ENCODE results near the gene IL1RAPL2. TPM values are rescaled to one million over a fixed set of nuclear protein-coding genes. Genes with fewer than 3 reads are reported as not detected.
"Not testable (repeated sequence)": the region's sequence is repeated elsewhere in the genome, so short reads cannot be mapped to it uniquely, and the experiment has no call there.

IL1RAPL2 gene
- total RNA-seq: not detected in 2 replicates

DNA sequence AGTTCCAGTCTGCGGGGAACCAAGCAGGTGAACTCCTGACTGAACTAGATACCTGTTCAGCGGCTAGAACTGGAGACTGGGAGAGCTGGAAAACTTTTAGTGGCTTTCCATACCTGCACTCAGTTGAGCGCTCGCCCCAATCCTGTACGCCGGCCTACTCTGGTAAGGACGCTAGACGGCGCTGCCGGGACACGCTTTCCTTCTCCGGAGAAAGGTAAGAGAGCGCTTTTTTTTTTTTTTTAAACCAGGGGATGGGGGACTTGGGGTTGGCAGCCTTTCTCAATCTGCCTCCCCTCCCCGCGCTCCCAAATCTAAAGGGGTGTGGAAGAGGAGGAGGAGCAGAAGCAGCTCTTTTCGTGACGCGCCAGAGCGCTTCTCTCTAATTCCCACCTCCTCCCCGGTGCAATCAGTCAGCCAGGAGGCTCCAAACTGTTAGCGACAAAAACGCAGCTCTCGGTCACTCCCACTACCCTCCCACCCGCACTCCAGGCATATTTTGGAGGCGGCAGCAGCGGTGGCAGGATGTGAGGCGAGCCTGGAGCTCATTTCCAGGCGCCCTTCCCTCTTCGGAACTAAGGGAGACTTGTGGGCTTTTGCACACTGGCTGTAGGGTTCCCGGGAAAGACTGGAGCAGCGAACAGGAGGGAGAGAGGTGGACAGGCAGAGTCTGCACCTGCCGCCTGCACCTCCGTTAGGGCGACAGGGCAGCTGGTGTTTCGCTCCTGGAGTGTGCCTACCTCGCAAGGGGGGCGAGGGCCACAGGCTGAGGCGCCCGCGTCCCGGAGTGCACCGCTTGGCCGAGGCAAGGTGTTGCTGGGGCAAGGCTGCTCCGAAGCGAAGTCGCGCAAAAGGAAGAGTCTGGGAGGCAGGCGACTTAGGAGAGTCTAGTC, at the start of gene IL1RAPL2:
IL1RAPL2 (plus strand) TSS at position 409 of the 890 bp plus-strand sequence.
- DNase-seq: peak; percentile 24

DNA sequence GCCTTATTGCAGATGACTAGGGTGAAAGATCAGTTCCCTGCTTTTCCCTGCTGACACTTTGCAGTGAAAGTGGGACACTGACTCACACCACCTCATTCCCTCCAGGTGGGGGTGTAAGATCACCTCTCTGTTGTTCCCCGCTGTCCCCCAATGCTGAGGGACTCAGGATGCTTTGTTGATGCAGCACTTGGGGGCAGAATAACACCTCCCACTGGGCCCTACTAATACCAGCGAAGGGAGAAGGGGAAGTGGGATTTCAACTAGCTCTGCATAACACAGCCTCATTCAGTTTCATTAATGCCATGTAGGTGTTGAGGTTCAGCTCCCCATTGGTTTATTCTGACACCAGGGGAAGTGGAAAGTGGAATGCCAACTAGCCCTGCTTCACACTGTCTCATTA, 43.6 kb upstream of the IL1RAPL2 start:
- DNase-seq: no peak

DNA sequence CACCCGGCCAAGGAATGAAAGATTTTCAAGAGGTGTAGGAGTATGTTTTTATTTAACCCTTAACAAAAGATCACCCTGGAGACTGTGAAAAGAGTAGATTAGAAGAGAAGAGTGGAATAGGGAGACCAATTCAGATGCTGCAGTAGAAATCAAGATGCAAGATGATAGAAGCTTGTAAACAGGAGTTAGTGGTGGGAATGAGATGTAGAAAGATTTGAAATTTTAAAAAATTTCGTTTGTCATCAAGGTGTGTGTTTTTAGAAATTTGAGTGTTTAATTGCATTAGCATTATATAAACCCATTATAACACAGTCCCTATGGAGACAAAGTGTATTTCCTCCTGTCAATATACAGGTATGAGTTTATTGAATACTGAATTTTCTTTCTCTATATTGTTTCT, 42.1 kb upstream of the IL1RAPL2 start:
- no peak for DNase-seq

DNA sequence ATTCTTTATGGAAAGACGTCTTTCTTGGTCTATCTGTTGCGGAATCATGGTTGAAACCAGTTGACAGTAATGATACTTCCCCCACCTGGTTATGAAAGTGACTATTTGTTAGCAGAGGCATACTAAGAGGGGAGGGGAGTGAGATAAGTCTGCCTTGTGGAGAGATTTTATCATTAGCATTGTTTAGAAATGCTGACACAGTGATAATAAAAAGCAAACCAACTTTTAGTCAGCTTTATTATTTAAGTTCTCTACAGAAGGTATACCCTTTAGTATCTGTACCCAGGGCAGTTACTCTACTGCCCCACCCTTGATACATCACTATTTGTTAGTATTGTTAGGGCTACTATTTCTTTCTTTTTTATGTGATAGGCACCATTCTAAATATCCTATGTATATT, 26.9 kb upstream of the IL1RAPL2 start:
- no peak for DNase-seq

DNA sequence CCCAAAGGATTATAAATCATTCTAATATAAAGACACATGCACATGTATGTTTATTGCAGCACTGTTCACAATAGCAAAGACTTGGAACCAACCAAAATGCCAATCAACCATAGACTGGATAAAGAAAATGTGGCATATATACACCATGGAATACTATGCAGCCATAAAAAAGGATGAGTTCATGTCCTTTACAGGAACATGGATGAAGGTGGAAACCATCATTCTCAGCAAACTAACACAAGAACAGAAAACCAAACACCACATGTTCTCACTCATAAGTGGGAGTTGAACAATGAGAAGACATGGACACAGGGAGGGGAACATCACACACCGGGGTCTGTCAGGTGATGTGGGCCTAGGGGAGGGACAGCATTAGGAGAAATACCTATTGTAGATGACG, 23.6 kb upstream of the IL1RAPL2 start:
- DNase-seq: not testable (repeated sequence)

DNA sequence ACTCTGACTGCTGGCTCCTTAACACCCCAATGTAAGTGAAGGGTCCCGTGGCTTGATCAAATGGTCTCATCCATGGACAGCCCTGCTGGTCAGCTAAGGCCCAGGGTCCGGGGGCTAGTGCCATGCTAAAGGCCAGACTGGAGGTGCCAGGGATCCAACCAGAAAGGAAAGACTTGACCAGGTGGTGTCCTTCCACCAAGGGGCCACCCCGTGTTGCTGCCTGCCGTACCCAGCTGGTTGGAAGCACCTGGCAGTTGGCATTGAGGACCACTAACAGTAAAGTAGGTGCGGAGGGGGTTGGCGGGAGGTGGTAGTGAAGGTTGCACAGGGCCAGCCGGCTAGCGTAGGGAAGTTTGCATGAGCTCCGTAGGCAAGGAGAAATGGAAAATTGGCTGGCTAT, 1.7 kb upstream of the IL1RAPL2 start:
- no peak for DNase-seq

DNA sequence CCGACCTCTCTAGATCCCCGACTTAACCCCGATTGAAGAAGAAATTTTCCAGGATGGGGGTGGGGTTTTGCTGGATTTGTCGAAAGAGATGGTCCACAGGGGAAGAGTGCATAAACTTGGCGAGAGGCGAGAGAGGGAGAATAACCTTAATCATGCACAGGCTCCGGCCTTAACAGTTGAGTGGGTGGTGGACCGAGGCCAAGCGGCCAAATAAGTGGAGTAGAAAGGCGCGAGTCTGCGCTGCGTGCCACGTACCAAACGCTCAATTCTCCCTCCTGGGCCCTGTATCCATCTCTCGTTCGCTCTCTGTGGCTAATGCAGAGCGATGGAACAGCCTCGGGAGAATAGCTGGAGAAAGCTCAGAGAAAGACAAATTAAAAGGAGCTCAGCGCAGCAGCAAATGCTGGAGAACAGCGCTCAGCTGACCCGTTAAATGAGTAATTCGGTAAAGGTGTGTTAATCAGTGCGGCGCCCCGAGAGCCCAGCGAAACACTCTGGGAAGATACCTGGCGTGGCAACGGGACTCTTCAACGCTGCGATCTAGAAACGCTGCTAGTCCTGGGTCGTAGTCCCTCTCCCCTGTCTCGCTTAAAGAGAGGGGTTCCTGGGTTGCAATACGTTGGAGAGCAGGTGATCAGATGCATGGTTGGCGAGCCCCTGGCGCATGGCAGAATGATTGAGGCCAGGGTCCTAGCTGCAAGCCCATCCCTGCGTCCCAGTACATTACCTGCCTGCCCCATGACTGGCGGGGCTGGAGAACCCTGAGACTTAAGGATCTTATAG, 887 bp upstream of the IL1RAPL2 start:
- no peak for DNase-seq

DNA sequence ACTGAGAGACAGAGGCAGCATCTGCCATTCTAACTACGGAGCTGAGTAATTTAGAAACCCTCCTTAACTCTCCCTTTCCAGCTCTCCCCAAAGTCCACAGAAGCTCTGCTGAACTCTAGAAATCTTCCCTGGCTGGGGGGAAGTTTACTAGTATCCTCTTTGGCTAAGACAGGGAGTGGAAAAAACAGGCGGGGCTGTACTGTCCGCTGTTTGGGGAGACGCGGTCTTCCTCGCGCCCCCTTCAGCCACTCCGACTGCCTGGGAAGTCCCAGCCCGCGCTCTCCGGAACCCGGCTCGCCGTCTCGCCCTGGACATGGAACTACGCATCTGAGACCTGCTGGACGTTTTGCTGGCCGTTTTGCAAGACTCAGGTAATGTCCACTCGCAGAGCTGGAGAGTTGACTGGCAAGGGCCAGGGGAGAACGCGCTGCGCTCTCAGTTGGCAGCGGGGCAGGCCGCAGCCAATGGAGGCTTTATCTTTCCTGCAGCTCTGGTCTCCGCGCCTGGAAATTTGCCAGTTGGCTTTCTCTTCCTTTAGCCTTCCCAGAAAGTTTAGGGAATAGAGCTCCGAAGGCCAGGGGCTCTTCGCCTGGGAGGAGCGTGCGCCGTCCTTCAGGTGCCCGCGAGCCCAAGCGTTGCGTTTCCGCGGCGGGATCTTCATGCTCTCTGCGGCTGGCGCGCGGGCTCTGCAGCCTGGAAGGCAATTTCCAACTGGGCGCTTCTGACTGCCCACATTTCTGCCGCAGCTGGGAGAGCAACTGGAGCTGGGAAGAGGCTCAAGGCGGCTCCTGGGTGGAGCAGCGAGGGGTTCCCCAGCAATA, 892 bp downstream of the IL1RAPL2 start:
- no peak for DNase-seq

DNA sequence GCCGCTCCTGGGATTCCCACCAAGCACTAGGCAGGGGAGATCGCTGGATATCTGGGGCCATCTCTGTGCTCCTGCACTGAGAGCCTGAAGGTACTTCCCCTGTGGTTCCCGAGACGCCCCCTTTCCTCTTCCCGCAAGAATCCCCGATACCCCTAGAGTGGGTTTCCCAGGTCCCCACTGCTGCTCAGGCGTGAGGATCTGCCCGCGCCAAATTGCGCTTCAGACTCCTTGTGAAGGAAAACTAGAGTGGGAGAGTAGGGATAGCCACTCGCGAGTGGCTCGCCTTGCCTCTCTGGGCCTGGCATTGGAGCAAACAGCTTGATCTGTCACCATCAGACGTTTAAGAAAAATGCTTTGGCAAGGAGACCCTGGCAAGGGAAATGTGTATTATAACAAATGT, 1.5 kb downstream of the IL1RAPL2 start:
- no peak for DNase-seq

DNA sequence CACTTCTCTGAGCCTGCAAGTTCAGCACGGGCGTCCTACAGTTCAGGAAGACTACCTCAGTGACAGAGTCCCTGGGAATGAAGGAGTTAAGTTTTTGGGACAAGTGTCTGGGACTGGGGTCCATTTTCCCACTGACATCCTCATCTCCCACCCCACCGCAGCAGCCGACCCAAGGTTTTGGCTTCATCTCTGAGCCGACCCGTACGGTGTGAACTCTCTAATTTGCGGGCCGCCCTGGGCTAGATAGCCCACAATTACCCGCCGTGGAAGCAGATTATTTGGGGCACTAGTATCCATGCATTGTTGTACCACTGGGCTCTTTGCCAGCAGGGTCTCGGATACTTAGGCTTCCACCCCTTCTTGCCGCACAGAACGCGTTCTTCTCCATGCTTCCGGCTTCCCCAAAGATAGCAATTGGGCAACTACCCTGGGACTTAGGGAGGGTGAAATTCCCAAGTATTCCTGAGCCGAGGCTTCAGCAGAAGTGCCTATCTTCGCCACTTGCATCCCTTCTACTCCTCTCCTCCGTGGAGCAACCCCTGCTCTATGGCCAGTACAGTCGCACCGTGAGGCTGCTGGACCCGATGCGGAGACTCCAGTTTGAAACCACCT, 2.4 kb downstream of the IL1RAPL2 start:
- no peak for DNase-seq

DNA sequence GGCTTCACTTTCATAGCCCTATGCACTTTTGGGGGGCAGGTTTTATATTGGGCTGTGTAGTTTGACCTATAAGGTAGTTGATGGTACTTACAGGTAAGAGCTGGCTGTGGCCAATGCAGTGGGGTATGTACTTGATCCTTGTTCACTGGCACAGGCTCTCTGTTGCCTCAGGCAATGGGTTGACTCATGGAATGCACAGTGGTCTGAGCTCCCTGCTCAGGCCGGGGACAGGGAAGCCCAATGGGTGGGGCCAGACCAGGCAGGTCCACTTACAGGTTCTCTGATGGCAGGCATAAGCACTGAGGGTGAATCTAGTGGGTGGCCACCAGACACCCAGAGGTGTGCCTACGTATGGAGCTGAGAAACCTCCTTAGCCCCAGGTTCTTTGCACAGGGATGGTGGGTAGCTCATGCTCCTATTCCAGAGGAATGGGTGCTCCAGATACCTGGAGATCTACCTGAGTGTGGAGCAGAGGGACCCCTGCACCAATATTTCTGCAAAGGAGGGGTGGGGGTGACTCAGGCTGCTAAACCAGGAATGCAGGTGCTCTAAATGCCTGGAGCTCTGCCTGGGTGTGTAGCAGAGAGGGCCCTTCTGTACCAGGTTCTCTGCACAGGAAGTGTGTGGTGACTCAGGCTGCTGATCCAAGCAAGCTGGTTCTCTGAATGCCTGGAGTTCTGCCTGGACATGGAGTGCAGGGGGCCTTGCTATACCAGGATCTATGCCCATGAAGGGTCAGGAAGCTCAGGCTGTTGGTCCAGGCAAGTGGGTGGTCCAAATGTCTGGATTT, 52.3 kb downstream of the IL1RAPL2 start:
- DNase-seq: no peak

DNA sequence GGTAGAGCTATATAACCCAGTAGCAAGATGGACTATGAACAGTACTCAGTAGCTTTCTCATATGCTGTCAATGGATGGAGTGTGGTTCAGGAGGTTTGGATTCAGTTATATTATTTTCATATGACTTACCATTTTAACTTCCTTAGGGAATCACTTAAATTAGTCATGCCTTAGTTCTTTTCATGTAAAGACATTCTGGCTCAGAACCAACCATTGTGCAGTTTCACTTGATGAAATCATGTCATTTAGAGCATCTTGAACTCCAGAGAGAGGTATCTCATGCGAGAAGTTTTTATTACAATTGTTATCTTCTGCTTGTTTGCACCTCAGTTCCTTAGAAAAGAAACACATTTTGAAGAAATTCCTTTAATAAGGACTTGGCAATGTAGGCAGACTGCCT, 55.8 kb downstream of the IL1RAPL2 start:
- no peak for DNase-seq

DNA sequence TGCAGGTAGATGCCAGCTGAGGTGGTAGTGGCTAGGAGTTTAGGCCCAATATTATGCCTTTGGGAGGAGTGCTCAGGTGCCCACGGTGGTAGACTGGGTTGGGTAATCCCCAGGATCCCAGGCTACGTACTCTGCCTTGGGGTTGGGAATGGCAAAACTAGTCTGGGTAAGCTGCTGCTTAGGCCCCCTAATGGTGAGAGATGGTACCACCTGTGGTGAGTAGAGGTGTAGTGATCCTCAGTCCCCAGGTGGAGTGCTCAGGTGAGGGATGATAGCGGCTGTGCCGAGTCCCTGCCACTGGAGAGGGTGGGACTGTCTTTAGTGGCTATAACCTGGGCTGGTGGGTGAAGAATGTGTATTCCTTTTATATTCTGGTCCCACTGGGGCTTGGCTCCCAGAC, 75.2 kb downstream of the IL1RAPL2 start:
- DNase-seq: no peak

DNA sequence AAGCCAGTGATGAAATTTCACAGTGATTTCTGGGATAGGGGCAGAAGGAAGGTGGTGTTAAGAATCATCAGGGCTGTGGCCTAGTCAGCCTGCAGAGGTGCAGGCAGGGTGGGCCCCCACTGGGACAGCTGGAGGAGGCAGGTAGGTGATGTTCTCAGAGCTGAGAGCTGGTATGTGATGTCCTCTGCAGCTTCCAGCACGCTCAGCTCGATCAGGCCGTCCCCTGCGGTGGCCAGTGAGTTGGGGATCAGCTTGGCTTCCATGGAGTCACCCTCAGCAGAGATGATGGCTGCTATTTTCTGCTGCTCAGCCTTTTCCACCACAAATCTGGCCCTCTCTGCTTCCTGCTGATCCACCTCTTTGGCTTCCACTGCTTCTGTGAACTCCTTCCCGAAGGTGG, 81.1 kb downstream of the IL1RAPL2 start:
- no peak for DNase-seq

DNA sequence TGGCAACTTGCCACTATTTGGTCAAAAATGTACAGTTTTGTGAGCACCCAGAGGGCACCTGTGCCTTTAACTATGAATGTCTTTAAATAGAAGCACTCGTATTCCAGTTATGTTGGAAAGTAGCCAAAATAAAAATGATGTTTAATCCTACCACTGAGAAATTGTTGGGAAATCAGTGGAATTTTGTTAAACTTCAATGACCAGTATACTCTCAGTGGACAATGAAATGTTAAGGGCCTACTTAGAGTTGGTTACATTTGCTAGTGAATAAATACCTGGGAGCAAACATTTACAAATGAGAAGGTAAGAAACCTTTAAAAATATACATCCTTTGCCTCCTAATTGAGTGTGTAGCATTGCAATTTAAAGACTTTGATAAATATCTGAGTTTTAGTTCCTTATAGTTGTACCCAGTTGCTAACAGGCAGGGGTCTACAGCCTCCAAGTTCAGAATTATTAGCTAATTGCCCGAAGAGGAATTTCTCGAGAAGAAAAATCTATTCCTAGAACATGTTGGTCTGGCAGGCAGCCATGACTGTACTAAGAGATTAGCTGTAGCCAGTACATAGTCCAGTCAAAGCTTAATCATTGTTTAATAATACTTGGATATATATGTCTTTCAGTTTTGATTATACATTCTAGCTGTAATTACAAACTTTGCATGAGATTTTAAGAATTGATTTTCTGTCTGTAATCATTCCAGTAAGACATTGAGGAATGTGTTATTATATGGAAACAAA, 93.2 kb downstream of the IL1RAPL2 start:
- no peak for DNase-seq

DNA sequence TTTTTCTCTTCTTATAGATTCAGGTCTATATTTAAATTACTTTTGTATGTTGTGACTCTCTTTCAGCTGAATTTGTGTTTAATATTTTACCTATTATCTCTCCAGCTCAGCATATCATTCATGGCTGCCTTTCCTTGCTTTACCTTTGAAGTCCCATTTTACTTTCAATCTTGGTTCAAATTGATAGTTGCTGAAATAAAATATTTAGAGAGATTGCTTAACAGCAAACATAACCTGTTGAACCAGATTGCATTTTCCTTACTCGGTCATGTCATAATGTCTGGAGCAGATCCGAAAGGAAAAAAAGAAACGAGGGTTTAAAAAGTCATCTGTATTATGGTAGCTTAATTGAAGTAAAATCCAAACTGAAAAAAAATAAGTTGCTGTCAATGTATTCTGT, 94.1 kb downstream of the IL1RAPL2 start:
- no peak for DNase-seq

DNA sequence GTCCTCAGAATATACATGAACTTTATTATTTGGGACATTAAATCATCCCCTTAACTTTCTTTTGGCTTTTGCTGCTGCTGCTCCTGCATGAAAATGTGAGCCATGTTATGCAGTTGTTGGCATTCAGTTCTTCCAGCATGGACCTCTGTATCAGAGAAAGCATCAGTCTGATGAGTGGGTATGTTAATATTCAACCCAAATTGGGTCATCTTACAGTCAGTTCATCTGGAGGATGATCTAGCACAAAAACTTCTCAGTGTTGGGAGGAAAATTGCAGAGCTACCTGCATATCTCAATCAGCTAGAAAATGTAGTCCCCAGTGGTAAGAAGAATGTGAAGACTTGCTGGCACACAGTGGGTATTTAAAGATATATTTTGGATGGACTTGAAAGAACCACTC, 96.7 kb downstream of the IL1RAPL2 start:
- DNase-seq: no peak

DNA sequence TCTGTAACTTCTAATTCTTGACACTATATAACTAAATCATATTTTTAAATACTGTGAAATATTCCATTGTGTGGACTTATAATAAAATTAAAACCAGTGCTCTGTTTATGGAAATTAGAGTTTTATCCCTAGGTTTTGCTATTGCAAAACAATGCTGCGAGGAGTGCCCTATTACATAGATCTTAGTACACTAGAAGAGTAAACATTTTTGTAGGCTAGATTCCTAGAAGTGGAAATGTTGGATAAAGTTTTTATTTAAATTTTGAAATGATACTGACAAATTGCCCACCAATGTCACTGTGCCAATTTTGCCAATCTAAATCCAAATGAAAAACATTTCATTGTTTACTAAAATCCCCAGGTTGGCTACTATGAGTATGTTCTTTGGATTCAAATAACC, 99.7 kb downstream of the IL1RAPL2 start:
- no peak for DNase-seq

DNA sequence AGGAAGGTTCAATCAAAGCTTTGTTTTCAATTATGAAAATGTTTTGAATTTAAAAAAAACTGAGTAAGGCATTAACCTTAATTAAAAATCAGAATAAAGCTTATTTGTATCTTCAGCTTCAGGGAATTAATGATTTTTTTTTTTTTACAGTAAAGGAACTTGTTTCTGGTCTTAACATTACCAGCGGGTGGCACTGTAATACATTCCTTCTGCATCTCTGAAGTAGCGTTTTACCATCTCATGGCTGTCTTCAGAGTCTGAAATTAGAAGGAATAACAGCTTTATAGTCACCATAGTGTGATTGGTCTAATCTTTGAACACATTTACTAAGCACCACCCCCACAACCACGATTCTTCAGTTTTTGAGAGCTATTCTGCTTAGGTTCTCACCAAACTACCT, 102.6 kb downstream of the IL1RAPL2 start:
- DNase-seq: no peak

DNA sequence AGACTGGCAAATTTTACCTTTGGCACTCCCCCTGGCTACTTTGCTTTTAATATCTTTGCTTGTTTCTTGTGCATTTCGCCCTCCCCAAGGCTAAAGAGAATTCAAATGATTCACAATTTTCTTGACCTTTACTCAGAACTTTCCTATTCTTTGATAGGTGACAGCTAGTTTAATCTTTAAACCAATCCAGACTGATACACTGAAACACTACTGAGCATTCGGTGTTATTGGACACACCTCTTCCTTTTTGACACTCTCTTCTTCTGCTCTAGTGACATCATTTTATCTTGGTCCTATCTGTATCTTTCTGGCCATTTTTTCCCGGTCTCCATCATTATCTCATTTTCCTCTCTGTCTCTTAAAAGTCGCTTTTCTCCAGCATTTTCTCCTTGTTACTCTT, 103.1 kb downstream of the IL1RAPL2 start:
- DNase-seq: no peak

DNA sequence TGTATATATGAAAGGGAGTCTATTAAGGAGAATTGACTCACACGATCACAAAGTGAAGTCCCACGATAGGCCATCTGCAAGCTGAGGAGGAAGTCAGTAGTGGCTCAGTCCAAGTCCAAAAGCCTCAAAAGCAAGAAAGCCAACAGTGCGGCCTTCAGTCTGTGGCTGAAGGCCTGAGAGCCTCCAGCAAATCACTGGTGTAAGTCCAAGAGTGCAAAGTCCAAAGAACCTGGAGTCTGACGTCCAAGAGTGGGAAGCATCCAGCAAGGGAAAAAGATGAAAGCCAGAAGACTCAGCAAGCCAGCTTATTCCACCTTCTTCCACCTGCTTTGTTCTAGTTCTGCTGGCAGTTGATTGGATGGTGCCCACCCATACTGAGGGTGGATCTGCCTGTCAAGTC, 104.1 kb downstream of the IL1RAPL2 start:
- no peak for DNase-seq

Measured in dermis blood vessel endothelial cell (primary cell).